ACC112 (cell line): ENCODE results near the gene GAS2L1.
"Not testable (repeated sequence)": the region's sequence is repeated elsewhere in the genome, so short reads cannot be mapped to it uniquely, and the experiment has no call there.

ENCODE experiments used
- H2AFZ ChIP-seq: fragments of 200-600 bp; sonication (generic); one replicate; pipeline ENCODE4 v1.6.0; 2017; ENCODE audit warnings: antibody characterized with exemption, low read length; ENCODE audit not compliant: unreplicated experiment
- H3K27ac ChIP-seq: fragments of 200-600 bp; sonication (generic); 2 replicates; pipeline ENCODE4 v1.5.1; 2014; ENCODE audit warnings: low read depth, mild to moderate bottlenecking, antibody characterized with exemption, low read length, moderate library complexity
- H3K27me3 ChIP-seq: fragments of 200-600 bp; sonication (generic); 2 replicates; pipeline ENCODE4 v1.6.1; 2014; ENCODE audit warnings: mild to moderate bottlenecking, antibody characterized with exemption, low read length, moderate library complexity, mixed read lengths; ENCODE audit not compliant: insufficient read depth
- H3K36me3 ChIP-seq: fragments of 200-600 bp; sonication (generic); 2 replicates; pipeline ENCODE4 v1.6.1; 2016; ENCODE audit warnings: mild to moderate bottlenecking, antibody characterized with exemption, low read length, moderate library complexity, mixed read lengths; ENCODE audit not compliant: insufficient read depth
- H3K4me1 ChIP-seq: fragments of 200-600 bp; sonication (generic); one replicate; pipeline ENCODE4 v1.6.1; 2016; ENCODE audit warnings: low read length, mixed read lengths; ENCODE audit not compliant: insufficient read depth, unreplicated experiment, control insufficient read depth
- H3K4me3 ChIP-seq: fragments of 200-600 bp; sonication (generic); 2 replicates; pipeline ENCODE4 v1.5.1; 2014; ENCODE audit warnings: mild to moderate bottlenecking, low read depth, low read length
- H3K79me2 ChIP-seq: fragments of 200-600 bp; sonication (generic); one replicate; pipeline ENCODE4 v1.6.0; 2016; ENCODE audit warnings: low read length; ENCODE audit not compliant: control insufficient read depth, unreplicated experiment, insufficient read depth

GAS2L1 gene

DNA sequence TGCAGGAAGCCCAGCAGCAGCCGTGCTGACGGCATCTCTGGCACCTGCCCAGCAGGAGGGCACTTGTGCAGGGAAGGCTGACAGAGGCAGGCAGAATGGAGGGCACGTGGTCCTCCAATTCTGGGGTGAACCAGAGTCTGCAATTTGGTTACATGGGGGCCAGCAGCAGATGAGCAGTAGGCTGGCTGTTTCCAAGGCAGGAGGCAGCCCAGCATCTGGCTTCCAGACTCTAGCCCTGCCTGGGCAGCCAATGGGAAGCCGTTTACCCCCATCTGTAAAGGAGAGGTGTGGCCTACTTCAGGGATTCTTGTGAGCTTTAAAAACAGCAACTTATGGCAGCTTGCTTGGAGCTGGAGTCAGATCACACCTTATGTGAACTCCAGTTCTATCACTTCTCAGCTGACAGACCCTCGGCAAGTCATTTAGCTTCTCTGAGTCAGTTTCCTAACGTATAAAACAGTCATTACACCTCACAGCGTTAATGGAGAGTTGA, 36.9 kb downstream of the GAS2L1 start:
- H3K4me3 ChIP-seq, result no peak overlapping the region
- no peak overlapping the region for H2AFZ ChIP-seq
- H3K79me2 ChIP-seq, result no peaks in the 10 kb centered on the region
- H3K36me3 ChIP-seq, result 0 out of 2 replicates have a peak, but pooled peaks cover 3% of the 10 kb centered on the region
- no peak overlapping the region for H3K27ac ChIP-seq
- no peaks in the 10 kb centered on the region for H3K27me3 ChIP-seq
- no peaks in the 10 kb centered on the region for H3K4me1 ChIP-seq

DNA sequence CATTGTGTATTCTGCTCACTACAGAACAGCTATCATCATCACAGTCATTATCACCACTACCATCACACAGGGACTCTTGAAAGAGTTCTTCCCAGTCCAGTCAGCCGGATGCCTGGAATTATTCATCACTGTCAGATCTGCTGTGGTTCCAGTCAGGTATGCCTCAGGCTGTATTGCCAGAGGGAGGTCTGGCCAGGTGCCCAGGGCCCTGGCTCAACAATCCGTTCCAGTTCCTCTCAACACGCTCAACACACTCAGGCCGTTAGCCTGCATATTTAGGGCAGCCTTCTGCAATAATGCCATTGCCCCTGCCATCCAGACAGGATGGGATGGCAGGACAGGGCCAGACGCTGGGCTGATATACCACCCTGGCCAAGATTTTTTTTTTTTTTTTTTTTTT, 37.7 kb downstream of the GAS2L1 start:
- H3K27me3 ChIP-seq, result no peaks in the 10 kb centered on the region
- no peaks in the 10 kb centered on the region for H3K79me2 ChIP-seq
- H2AFZ ChIP-seq, result no peak overlapping the region
- no peak overlapping the region for H3K4me3 ChIP-seq
- no peaks in the 10 kb centered on the region for H3K4me1 ChIP-seq
- no peak overlapping the region for H3K27ac ChIP-seq
- 0 out of 2 replicates have a peak, but pooled peaks cover 3% of the 10 kb centered on the region for H3K36me3 ChIP-seq

DNA sequence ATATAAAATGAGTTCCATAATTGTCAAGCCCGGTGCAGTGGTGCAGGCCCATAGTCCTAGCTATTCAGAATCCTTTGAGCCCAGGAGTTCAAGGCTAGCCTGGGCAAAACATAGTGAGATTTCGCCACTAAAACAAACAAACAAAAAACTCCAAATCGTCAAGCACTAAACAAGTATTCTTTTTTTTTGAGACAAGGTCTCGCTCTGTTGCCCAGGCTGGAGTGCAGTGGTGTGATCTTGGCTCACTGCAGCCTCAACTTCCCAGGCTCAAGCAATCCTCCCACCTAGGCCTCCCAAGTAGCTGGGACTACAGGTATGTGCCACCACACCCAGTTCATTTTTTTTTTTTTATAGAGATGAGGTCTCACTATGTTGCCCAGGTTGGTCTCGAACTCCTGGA, 38.4 kb downstream of the GAS2L1 start:
- not testable (repeated sequence) for H3K27me3 ChIP-seq, H3K27ac ChIP-seq, H3K36me3 ChIP-seq, H3K79me2 ChIP-seq, H3K4me1 ChIP-seq, H3K4me3 ChIP-seq, H2AFZ ChIP-seq

DNA sequence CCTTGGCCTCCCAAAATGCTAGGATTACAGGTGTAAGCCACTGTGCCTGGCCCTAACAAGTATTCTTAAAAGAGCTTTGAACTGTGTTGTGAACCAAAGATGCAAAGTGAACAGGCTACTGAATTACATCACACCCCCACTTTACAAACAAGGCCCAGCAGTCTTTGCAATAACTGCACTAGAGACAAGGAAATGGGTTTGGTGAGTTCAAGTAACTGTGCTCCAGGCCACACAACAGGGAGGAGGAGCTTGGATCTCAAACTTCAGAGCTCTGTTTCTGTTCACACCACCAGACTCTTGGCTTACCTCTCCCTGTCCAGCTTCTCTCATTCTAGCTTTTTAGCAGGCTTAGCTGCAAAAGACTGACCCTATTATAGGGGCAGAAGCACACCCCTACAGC, 39.5 kb downstream of the GAS2L1 start:
- H3K79me2 ChIP-seq, result no peaks in the 10 kb centered on the region
- H3K4me3 ChIP-seq, result no peak overlapping the region
- no peak overlapping the region for H2AFZ ChIP-seq
- H3K27ac ChIP-seq, result no peak overlapping the region
- no peaks in the 10 kb centered on the region for H3K4me1 ChIP-seq
- H3K27me3 ChIP-seq, result no peaks in the 10 kb centered on the region
- H3K36me3 ChIP-seq, result 0 out of 2 replicates have a peak, but pooled peaks cover 3% of the 10 kb centered on the region

DNA sequence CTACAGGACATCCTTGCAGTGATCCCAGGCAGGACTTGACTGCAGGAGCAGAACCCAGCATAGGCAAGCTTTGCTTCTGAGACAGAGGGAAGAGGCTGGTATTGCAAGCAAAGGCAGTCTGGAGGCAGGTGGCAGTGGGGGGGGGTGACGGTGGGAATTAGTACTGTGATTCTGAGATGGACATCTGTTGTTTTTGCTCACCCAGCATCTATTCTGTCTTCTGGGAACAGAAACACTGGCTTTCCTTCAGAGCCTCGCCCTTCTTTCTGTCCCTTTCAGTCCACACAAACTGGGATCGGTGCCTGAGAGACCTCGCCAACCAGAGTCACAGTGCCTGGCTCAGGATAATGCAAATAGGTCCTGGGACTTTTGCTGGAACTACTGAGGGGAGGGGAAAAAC, 40.2 kb downstream of the GAS2L1 start:
- Histone ChIP-seq H3K4me3 (no peak overlapping the region), H3K27ac (no peak overlapping the region), H3K79me2 (no peaks in the 10 kb centered on the region), H3K36me3 (0 out of 2 replicates have a peak, but pooled peaks cover 3% of the 10 kb centered on the region), H2AFZ (no peak overlapping the region), H3K4me1 (no peaks in the 10 kb centered on the region), H3K27me3 (no peaks in the 10 kb centered on the region)

DNA sequence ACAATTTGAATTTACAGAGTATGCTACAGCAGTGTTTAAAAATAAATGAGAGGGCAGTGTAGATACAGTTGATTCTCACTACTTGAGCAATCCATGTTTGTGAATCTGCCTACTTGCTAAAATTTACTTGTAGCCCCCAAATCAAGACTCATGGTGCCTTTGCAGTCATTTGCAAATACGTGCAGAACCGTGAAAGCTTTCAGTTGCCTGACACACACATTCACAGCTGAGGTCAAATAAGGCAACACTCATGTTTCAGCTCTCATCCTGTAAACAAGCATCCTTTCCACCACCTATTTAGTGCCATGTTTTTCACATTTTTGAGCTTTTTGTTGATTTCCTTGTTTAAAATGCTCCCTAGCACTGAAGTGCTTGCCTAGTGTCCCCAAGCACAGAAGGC, 41.6 kb downstream of the GAS2L1 start:
- no peaks in the 10 kb centered on the region for H3K4me1 ChIP-seq
- 0 out of 2 replicates have a peak, but pooled peaks cover 3% of the 10 kb centered on the region for H3K36me3 ChIP-seq
- no peaks in the 10 kb centered on the region for H3K79me2 ChIP-seq
- H3K27ac ChIP-seq, result no peak overlapping the region
- no peak overlapping the region for H2AFZ ChIP-seq
- no peak overlapping the region for H3K4me3 ChIP-seq
- H3K27me3 ChIP-seq, result no peaks in the 10 kb centered on the region

DNA sequence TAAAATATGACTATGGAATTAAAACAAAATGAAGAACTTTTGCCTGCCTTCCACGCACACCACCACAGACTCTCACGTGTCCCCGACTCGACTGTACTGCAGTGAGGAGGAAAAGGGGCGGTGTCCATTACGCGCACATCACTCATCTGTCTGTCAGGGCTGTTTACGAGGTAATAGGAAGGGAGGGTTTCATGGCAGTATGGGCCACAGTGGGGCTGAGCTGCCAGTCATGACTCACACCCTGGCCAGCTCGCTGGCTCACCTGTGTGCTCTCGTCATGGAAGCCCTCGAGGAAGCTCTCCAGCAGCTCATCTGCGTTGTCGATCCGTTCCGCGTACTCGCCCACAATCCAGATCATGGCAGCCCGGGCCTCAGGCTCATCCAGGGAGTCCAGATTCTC, 42.5 kb downstream of the GAS2L1 start:
- 0 out of 2 replicates have a peak, but pooled peaks cover 3% of the 10 kb centered on the region for H3K36me3 ChIP-seq
- H3K27me3 ChIP-seq, result no peaks in the 10 kb centered on the region
- no peak overlapping the region for H3K27ac ChIP-seq
- no peaks in the 10 kb centered on the region for H3K4me1 ChIP-seq
- no peaks in the 10 kb centered on the region for H3K79me2 ChIP-seq
- H2AFZ ChIP-seq, result no peak overlapping the region
- no peak overlapping the region for H3K4me3 ChIP-seq

DNA sequence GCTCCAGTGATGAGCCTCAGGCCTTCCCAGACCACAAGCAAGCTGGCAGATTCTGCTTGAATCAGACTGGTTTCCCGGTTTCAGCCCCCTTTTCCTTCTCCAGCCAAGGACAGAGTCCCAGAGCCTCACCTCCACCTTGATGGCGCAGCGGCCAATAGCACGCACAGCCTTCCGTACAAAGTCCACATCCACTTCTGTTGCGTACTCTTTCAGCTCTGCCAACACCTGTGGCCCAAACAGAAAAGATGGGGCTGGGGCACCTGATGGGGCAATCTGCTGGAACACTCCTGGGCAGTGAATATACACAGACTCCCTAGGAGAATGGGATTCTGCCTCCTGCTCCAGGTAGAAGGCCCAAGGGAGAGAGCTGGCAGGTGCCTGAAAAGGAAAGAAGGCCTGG, 44.6 kb downstream of the GAS2L1 start:
- H3K4me3 ChIP-seq, result no peak overlapping the region
- 0 out of 2 replicates have a peak, but pooled peaks cover 3% of the 10 kb centered on the region for H3K36me3 ChIP-seq
- no peaks in the 10 kb centered on the region for H3K27me3 ChIP-seq
- H3K4me1 ChIP-seq, result no peaks in the 10 kb centered on the region
- H3K79me2 ChIP-seq, result no peaks in the 10 kb centered on the region
- no peak overlapping the region for H3K27ac ChIP-seq
- no peak overlapping the region for H2AFZ ChIP-seq

DNA sequence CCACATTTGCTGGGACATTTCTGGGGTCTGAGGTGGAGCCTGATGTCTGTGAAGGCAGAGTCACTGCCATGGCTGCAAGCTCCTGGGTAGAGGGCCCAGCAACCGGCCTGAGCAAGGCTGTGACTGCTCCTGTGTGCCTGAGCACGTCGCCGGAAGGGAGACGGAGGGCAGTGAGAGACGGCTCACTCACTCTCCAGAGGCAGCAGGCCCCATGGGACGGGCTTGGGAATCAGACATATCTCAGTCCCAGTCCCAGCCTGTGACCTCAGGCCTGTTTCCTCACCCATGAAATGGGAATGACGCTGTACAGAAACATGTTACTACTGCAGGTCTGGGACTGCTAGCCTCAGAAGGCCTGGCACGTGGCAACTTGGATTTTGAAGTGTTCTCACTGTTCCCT, 45.4 kb downstream of the GAS2L1 start:
- no peak overlapping the region for H3K27ac ChIP-seq
- 0 out of 2 replicates have a peak, but pooled peaks cover 3% of the 10 kb centered on the region for H3K36me3 ChIP-seq
- H3K27me3 ChIP-seq, result no peaks in the 10 kb centered on the region
- H3K4me3 ChIP-seq, result no peak overlapping the region
- H2AFZ ChIP-seq, result no peak overlapping the region
- H3K79me2 ChIP-seq, result no peaks in the 10 kb centered on the region
- no peaks in the 10 kb centered on the region for H3K4me1 ChIP-seq

DNA sequence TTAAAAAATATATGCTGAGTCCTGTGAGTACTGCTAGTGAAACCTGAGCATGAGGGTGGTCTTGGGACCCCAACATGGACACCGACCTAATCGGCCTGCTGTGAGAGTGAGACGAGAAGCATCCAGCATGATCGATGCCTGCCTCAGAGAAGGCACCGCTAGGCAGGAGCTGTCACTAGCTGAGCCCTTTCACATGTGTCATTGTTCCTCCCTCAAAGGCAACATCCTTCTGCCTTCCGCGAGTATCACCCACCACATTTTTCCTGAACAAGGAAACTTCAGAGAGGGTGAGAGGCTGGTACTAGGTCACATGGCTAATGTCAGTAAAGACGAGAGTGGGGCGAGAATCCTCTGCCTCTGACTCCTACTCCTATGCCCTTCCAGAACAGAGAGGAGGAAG, 46.3 kb downstream of the GAS2L1 start:
- Histone ChIP-seq H3K79me2 (no peaks in the 10 kb centered on the region), H3K4me3 (no peak overlapping the region), H2AFZ (no peak overlapping the region), H3K27ac (no peak overlapping the region), H3K4me1 (no peaks in the 10 kb centered on the region), H3K27me3 (no peaks in the 10 kb centered on the region), H3K36me3 (no peaks in the 10 kb centered on the region)

DNA sequence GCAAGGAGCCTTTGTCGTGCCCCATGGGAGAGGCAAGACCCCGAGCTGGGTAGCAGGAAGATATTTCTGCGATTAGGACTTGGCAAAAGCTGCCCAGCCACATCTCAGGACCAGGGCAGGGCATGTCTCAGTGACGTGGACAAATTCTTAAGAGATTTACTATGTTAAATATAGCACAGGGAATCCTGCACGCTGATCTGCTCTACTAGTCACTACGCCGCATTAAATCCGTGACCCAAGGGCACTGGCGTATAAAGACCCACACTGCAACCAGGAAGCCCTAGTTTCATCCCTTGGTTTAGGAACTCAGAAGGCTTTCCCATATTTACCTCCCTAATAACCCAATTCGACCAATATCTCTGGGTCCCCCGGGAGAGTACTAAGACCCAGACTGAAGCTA, 46.8 kb downstream of the GAS2L1 start:
- Histone ChIP-seq H3K4me1 (no peaks in the 10 kb centered on the region), H3K79me2 (no peaks in the 10 kb centered on the region), H3K27ac (no peak overlapping the region), H3K27me3 (no peaks in the 10 kb centered on the region), H3K4me3 (no peak overlapping the region), H2AFZ (no peak overlapping the region), H3K36me3 (no peaks in the 10 kb centered on the region)
